HPDE6-E6E7 (cell line): ENCODE data around the gene ANGPT4.

Experiments used
- DNase-seq: peaks from one replicate; pipeline ENCODE4 v3.0.0; 2011; ENCODE audit warnings: missing footprints; ENCODE audit errors: extremely low spot score

Gene ANGPT4

DNA sequence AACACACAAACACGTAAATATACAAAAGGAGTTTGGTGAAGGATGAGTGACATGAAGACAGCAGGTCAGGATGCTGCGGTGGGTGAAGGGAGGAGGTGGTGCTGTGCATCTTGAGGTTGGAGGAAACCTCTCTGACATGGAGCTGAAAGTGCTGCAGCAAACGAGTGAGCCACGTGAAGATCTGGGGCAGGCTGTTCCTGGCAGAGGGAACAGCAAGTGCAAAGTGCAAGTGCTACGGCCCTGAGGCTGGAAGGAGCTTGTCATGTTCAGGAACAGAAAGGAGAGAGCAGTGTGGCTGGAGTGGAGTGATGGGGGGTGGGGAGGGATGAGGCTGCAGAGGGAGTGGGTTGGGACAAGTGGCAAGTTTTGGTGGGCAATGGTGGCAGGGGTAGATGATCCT is 24.8 kb upstream of the ANGPT4 start:
- DNase-seq, result no peak

DNA sequence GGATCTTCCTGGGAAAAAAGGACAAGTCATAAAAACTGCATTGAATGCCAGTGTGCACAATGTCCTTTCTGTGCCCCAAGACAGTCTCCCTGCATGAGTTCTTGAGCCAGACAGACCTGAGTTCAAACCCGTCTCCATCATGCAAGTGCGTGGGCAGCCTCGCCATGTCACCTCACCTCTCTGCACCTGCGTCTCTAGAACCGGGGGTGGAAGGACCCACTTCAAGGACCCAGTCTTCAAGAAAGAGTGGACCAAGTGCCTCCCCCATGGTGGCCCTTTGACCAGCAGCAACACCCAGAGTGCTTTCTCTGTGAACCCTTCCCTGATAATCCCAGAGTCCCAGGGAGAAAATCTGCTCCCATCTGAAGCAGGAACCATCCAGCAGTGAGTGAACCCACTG is 23.5 kb upstream of the ANGPT4 start:
- DNase-seq, result no peak

DNA sequence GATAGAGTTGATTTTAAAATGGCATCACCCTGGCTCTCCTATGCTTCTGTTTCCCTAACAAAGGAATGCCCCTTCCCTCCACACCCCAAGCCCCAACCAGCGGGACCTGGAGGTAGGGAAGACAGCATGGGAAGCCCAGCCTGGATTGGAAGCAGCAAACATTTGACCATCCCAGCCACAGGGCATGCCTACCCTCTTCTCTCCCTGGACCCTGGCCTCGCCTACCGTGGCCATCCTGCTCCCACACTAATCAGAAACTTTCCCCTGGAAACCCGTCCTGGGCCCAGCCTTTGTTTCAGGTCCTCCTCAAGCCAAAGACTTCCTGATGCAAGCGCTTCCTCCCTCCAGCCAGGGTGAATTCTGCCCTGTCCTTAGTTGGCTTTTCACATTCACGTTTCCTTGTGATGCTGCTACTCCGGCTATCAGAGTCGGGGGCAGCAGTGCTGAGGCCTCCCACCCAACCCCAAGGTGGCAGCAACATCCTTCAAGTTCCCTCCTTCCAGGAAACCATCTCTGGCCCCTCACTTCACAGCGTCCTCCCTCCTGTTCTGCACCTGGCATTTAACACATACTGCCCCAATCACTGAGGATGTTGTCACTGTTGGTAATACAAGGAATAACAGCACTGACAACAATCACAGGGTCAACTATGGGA is 18.2 kb upstream of the ANGPT4 start:
- DNase-seq, result no peak

DNA sequence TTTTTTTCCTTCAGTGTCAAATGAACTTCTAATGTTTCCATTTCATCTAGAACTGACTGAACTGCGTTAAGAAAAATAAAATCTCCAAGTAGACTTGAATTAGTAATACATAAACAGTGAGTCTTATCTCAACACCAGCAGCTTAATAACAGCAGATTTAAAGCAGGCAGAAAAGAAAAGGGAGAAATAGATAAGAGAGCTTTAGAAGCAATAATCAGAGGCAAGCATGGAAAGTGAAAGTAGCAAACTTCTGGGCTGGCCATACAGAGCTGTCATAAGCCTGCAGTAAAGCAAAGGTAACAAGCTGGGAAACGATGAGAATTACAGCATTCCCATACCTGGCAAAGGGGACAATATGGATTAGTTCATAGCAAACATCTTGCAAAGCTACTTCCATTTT is 16.9 kb upstream of the ANGPT4 start:
- no peak for DNase-seq

DNA sequence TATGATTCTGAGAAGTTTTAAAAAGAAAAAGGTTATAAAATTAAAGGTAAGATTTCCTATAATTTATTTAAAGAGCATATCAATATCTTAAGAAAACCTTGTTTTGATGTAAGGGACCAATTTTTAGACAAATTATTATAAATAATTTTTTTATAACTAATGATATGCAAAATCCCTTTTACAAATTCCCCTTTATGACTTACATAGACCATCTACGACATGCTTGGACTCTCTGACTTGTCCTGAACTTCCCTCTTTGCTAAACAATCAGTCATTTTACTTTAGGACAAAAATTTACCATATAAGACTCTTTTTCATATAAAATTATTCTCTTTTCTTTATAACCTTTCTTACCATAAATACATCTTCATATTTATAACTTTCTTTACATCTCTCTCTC is 15.3 kb upstream of the ANGPT4 start:
- no peak for DNase-seq

DNA sequence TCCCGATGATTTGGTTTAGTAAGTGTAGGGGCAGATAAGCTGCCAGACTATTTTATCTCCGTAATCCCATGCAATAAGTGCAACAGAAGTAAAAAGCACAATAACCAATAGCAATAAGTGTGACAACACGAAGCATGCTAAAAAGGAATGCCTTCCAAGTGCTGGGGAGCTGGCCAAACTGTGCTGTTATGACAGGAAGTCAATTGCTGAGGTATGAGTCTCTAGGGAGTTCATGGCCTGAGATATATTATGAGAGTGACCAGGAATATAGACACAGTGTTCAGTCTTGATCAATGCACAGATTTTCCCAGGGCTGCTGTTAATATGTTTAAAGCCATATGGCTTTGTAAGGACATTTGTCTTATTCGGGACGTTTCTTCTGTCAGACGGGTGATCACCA is 10.5 kb upstream of the ANGPT4 start:
- no peak for DNase-seq

DNA sequence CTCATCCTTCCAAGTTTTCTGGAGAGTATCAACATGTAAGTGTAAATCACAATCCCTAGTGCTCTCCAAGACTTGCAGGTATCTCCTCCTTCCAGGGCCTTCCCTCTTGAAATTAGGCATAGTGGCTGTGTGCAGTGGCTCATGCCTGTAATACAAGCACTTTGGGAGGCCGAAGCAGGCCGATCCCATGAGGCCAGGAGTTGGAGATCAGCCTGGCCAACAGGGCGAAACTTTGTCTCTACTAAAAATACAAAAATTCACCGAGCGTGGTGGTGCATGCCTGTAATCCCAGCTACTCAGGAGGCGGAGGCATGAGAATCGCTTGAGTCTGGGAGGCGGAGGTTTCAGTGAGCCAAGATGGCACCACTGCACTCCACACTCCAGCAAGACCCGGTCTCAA is 9.4 kb upstream of the ANGPT4 start:
- DNase-seq, result no peak

DNA sequence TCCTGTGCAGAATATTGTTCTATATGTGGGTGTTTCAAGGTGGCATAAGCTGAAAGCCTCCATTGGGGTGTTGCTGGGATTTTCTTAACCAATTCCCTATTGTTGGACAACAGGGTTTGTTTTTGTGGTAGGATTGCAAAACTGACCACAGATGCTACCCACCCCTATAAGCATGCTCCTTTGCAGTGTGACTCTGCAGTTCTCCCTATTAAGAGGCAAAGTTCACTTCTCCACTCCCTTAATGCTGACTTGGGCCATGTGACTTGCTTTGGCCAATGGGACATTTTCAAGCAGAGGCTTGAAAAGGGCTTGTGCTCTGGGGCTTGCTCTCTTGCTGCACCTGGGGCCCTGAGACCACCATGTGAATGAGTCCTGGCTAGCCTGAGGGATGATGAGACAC is 8.5 kb upstream of the ANGPT4 start:
- no peak for DNase-seq

DNA sequence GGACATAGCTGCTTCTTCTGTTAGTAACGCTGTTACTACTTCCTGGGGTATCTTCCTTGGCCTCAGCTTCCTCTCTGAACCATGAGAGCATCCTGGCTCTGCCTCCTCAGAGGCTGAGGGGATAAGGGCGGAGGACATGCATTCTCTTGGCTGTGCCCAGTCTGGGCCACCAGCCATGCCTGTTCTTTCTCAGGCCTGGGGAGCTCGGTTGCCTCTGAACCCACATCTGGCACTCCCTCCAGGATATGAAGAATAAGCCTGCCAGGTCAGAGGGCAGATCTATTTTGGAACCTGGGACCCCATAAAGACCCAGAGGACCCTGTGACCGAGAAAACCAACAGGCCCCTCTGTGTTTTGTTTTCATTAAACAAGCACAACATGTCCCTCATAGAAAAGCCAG is 6.6 kb upstream of the ANGPT4 start:
- no peak for DNase-seq

DNA sequence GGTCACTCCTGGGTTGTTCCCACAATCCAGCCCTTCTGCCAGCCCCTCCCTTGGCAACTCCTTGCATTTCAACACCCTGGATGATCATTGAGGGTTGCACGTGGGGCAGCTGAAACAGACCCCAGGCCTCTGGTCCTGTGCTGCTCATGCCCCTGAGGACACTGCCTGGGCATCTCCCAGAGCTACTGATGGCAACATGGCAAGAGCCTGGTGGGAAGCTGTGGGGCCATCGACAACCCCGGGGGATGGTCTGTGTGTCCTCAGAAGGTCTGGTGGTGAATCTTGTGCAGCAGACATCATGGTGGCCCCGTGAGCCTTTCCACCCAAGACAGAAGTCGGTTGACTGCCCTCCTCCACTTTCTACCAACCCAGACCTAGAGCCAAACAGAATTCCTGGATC is 4.9 kb upstream of the ANGPT4 start:
- DNase-seq, result no peak

DNA sequence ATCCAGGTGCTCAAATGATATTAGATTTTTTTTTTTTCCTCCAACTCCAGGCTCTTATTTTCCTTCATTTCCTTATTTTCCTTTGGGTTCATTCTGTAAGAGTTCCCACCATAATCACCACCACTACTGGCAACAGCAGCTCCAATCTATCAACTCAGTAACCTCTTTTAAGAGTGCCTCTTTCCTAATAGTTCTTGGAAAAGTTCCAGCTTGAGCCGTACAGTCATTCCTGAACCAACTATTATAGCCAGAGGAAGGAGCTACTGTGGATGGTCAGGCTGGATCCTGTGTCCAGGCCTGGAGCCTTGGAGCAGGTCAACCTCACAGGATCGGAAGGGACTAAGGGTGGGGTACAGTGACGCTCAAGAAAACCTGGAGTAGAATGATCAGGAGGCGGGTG is 4.2 kb upstream of the ANGPT4 start:
- no peak for DNase-seq

DNA sequence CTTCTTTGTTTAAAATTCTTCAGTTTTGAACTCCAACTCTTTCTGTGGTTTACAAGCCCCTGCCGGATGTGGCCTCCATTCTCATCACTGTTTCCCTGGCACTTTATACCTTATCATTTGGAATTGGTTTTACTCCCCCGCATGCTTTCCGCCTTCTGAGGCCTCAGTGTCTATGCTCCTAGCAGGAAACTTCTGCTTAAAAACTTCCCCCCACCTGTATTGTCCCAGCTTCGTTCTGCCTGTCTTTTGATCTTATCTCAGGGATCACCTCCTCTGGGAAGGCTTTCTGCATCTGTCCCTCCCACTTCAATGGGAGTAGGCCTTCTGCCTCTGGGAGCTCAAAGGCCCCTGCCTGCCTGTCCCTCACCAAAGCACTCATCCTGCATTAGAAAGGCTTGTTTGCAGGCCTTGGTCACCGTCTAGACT is 3.4 kb upstream of the ANGPT4 start:
- no peak for DNase-seq

DNA sequence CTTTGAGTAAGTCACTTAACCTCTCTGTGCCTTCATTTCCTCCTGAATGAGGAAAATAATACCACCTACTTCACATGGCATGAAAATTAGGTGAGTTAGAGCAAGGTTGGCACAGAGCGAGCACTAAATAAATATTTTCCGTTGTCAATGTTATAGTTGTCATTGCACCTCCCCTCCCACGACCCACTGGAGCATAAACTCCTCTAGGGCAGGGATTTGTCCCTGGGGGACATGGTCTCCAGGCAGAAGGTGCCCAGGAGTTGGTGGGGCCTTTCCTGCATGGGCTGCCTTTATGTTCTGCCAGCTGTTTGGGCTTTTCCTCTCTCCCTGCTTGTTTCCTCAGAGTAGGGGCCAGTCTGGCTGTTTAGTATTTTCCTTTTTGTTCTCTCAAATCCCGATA is 1.3 kb upstream of the ANGPT4 start:
- no peak for DNase-seq

DNA sequence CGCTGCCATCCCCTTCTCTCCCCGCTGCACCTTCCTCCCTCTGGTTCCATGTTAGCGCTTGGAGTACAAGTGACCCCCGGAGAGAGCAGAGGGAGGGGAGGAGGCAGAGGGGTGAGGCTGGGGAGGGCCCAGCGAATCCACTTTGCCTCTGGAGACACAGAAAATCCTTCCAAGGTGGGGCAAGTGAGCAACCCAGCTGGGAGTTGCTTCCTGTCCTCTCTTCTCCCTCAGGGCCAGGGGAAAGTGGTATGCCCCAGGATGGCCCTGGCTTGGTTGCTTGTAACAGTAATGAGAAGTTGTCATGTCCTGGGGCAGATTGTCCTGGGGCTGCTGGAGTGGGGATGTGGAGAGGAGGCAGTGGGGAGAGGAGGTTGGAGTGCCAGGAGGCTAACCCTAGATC is 691 bp upstream of the ANGPT4 start:
- no peak for DNase-seq

DNA sequence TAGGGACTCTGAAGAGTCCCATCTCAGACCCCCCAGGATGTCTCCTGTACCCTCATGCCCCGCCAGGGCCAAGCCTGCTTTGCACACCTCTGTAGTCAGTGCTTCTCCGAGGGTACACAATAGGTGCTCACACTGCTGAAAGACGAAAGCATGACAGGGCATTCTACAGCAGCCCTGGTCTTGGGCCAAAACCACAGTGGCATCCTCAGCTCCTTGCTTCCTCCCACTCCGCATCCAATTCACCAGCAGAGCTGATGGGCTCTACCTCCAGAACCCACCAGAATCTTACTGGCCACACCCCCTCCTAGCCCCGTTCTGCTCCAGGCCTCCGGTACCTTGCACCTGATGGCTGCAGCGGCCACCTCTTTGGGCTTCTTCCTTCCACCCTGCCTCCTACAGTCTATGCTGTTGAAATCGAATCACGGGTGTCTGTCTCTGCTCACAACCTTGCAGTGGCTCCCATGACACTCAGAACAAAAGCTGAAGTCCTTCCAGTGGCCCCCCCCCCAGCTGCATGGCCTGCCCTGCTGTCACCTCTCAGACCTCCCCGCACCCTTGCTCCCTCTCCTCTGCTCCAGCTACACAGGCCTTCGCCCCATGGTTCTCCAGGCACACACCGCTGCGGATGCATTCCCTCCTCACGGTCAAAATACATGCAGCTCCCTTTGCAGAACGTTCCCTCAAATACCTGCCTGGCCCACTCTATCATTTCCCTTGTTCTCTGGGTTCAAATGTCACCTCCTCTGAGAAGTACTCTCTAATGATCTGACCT is 1.2 kb downstream of the ANGPT4 start:
- no peak for DNase-seq

DNA sequence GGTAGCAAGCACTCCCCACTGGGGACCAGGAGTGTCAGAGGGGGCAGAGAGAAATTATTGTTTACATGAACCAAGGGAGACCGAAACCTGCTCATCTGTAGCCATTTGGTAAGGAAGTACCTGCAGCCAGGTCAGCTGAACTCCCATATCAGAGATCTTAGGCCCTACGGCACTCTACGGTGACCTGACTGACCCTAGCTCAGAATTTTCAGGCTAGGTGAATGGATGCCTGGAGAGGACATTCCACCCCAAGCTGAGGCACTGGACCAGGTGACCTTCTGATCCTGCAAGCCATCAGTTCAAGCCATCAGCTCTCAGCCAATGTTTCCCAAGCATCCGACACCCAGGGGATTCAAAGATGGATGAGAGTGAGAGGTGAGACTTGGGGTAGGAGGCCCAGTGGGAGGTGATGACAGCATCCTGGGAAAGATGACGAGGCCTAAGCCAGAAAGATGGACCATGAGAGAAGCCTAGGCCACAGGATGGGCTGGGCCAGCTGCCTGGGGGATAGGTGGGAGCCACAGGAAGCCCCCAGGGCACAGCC is 2.8 kb downstream of the ANGPT4 start:
- DNase-seq, result no peak

DNA sequence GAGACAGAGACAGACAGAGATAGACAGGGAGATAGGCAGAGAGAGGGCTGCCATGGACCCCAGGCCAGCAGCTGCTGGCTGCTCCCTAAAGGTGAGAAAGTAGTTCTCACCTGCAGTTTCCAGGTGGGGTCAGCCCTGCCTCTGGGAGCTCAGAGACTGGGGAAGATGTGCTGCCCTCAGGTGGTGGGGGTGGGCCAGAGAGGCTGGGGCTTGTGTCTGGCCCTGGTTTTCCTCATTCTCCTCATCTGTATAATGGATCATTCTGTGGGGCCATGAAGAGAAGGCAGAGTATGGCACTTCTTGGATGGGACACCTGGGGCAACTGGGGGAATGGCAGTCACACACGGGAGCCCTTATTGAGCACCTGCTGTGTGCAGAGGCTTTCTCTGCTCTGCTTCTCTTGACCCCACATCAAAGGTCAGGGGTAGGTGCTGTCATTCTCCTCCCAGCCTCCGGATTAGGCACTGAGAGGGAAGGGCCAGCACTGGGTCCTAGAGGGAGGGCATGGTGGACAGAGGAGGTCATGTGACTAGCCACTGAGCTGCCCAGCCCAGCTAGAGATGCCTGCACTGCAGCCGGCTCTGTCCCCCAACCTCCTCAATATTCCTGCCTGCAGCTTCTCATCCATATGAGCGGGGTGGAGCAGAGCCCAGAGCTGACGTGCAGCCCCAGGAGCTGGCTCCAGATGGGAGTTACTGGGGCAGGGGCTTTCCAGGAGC is 4.1 kb downstream of the ANGPT4 start:
- DNase-seq, result no peak

DNA sequence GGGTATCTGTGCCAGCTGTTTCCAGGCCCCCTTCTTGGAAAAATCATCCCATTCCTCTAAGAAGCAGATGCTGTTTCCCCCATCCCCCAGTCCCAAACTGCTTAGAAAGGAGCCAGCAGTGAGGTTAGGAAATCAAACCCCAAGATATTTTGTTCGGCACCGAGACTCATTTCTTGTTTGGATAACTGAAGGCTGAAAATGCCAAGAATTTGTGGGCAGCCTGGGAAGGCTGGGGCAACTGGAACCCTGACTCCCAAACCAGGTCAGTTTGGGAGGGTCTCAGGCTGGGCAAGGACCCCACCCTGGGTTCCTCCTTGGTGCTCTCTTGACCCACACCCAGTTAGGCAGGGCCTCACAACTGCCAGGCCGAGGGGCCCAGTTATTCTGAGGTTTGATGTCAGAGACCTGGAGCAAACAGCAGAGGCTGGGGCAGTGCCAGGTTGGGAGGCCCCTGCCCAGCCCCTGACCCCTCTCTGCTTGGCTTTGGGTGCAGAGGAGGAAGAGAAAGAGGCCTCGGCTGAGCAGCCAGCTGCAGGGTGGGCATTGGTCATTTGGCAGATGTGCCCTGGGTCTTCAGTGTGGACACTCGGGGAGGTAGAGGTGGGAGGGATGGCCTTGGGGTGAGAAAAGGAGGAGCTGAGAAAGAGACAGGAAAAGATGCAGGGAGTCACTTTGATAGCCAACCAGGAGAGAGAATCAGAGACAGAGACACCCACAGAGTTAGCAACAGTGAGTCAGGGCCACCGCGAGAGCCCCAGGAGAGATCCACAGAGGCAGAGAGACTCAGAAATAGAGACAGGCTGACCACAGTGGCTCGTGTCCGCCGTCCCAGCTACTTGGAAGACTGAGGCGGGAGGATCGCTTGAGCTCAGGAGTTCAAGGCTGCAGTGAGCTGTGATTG is 5.0 kb downstream of the ANGPT4 start:
- no peak for DNase-seq

DNA sequence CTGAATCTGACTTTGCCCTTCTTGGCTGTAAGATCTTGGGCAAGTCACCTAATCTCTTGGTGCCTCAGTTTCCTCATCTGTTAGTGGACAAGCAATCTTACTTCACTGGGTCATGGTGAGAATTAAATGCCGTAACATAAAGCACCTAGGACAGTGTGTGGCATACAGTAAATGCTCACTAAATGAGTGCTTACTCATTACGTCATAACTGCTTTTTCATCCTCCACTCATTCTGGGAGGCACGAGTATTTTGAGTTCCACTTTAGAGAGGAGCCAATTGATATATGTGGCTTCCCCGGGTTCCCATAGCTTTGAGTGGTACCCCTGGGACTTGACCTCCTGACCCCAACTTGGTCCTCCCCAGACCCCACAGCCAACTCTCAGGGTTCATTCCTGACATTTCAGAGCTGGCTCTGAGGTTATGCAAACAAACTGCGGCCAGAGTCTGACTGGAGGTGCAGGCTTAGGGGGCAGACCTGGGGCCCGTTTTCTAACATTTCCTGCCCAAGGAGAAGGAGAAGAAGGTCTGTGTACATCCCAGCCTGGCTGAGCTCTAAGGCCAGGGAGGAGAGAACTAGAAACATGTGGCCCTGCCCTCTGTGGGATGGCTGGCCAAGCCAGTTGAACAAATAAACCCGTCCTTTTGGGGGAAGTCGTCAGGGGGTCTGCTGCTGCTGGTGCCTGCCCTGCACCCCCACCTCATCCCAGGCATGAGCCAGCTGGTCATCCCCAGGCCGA is 5.8 kb downstream of the ANGPT4 start:
- DNase-seq, result no peak

DNA sequence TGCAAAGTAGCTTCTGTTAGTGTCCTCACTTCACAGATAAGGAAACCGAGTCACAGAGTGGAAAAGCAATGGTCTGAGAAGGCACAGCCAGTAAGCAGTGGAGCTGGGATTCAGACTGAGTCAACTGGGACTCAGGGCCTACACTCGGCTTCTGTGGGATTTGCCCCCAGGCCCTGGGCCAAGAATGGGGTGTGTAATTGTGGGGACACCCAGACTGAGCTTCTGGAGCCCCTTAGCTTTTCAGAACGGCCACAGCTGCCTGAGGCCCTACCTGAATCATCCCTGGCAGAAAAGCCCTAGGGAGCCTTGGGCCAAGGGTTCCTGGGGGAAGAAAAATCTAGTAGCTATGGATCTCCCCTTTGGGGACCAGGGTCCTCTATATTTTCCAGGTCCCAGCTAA is 6.5 kb downstream of the ANGPT4 start:
- no peak for DNase-seq

DNA sequence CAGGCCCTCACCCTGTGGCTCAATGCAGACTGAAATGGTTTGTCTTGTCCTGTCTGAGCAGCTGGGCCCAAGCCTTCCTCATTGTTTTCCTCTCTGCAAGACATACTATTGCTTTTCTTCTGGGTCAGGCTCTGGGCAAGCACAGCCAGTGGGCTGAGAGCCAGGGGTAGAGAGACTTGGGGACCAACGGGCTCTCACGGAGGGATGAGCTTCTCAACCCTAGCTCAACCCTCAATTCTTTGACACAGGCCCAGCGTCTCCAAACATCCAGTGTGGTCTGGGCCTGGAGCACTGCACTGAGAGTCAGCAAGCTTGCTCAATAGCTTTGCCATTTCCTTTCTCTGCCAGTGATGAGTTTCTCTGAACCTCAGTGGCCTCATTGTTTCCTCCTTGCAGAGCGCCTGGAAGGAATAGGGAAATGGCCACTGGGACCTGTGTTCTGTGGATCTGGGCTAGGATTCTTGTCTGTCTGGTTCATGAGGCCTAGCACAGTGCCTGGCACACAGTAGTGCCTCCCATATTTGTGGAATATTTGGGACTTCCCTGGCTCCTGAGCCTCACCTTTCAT is 9.3 kb downstream of the ANGPT4 start:
- no peak for DNase-seq
